GM18526 (cell line): Measurements from ENCODE around the gene HAP1.
A peak's percentile ranks its signal among the peaks of the same experiment; 100 is the strongest.

Experiments used
- POLR2A ChIP-seq: IDR thresholded peaks from 3 replicates; pipeline ENCODE4 v1.6.1; 2011; ENCODE audit not compliant: insufficient read length; ENCODE audit errors: extremely low read depth

HAP1 gene

GRCh38 chr17:41710472-41711090 lies 23.9 kb downstream of the HAP1 start:
- TF ChIP-seq POLR2A, result no peak

- TF ChIP-seq POLR2A, result no peak
These were observed 26.4 kb downstream of the HAP1 start for GRCh38 chr17:41707803-41708669.

GRCh38 chr17:41705271-41705991 lies 29.0 kb downstream of the HAP1 start:
- no peak for TF ChIP-seq POLR2A

GRCh38 chr17:41702712-41703111 lies 31.7 kb downstream of the HAP1 start:
- TF ChIP-seq POLR2A, result no peak

- TF ChIP-seq POLR2A, result no peak
These were observed 37.1 kb downstream of the HAP1 start for GRCh38 chr17:41697122-41697962.

GRCh38 chr17:41695954-41696757 lies 38.3 kb downstream of the HAP1 start:
- no peak for TF ChIP-seq POLR2A

GRCh38 chr17:41695134-41695661 lies 39.2 kb downstream of the HAP1 start:
- no peak for TF ChIP-seq POLR2A

- peak; percentile 6 for TF ChIP-seq POLR2A
These were observed 41.5 kb downstream of the HAP1 start for GRCh38 chr17:41692722-41693521.

- peak; percentile 19 for TF ChIP-seq POLR2A
These were observed 43.2 kb downstream of the HAP1 start for GRCh38 chr17:41691031-41691777.

- no peak for TF ChIP-seq POLR2A
These were observed 43.9 kb downstream of the HAP1 start for GRCh38 chr17:41690497-41690896.

GRCh38 chr17:41689497-41690299 lies 44.7 kb downstream of the HAP1 start:
- peak; percentile 15 for TF ChIP-seq POLR2A

GRCh38 chr17:41688641-41689496 lies 45.6 kb downstream of the HAP1 start, which contains the start of gene EIF1:
EIF1 (plus strand) TSS chr17:41688885; CDS start chr17:41689039, 154 bp downstream.
- TF ChIP-seq POLR2A, result peak; percentile 99
